CD4-positive, alpha-beta T cell (primary cell): ENCODE data around the gene PCDH17. TPM values are rescaled to one million over a fixed set of nuclear protein-coding genes. Genes with fewer than 3 reads are reported as not detected.

Experiments
- ATAC-seq: fragments of 200-7000 bp; cut with Tn5 transposase; one replicate; pipeline ENCODE4 v1.10.0; 2022; ENCODE audit warnings: mild to moderate bottlenecking; ENCODE audit not compliant: poor library complexity
- CTCF ChIA-PET: fragments of 350-600 bp; sonication (Branson Sonifier 250); formaldehyde crosslinking; loops from one replicate; lab custom pipeline; 2021; ENCODE audit warnings: antibody characterized with exemption, inconsistent platforms; lab: Charles Lee
- POLR2A ChIA-PET: fragments of 350-600 bp; sonication (Branson Sonifier 250); formaldehyde crosslinking; loops from one replicate; lab custom pipeline; 2021; ENCODE audit warnings: antibody characterized with exemption, inconsistent platforms; lab: Charles Lee
- DNase-seq, 14 experiments: peaks; one replicate each; pipeline ENCODE4 v3.0.0-alpha.2; 2013 to 2020; ENCODE audit warnings: mixed read lengths in 2 of 14
- H3K27ac ChIP-seq, 2 donors: one replicate each; pipeline versions ENCODE4 v1.5.1 to v1.7.0; 2013; ENCODE audit warnings: low read length in 2 of 2, low read depth in 1 of 2, mild to moderate bottlenecking in 1 of 2
- H3K27me3 ChIP-seq, 2 experiments: 1 replicate in 1 of 2; 2 replicates in 1 of 2; pipeline versions ENCODE4 v1.6.1 to v1.7.0; 2013; ENCODE audit warnings: low read length in 2 of 2, control low read depth in 1 of 2, mild to moderate bottlenecking in 1 of 2, moderate library complexity in 1 of 2; ENCODE audit not compliant: insufficient read depth in 2 of 2, control insufficient read depth in 1 of 2
- H3K36me3 ChIP-seq: one replicate; pipeline ENCODE4 v1.6.1; 2013; ENCODE audit warnings: low read length, control low read depth; ENCODE audit not compliant: insufficient read depth
- H3K4me1 ChIP-seq: one replicate; pipeline ENCODE4 v1.6.1; 2013; ENCODE audit warnings: low read length, control low read depth; ENCODE audit not compliant: insufficient read depth
- H3K4me3 ChIP-seq: one replicate; pipeline ENCODE4 v1.5.1; 2013; ENCODE audit warnings: mild to moderate bottlenecking, low read length, moderate library complexity
- H3K9me3 ChIP-seq, 2 experiments: 1 replicate in 1 of 2; 2 replicates in 1 of 2; pipeline versions ENCODE4 v1.6.1 to v1.7.0; 2013; ENCODE audit warnings: low read length in 2 of 2, mild to moderate bottlenecking in 2 of 2, control low read depth in 1 of 2, moderate library complexity in 1 of 2; ENCODE audit not compliant: control insufficient read depth in 1 of 2, insufficient read depth in 1 of 2
- H3K27ac Mint-ChIP-seq: one replicate; pipeline ENCODE4 v1.8.0; 2020; ENCODE audit warnings: mixed read lengths
- H3K27me3 Mint-ChIP-seq: one replicate; pipeline ENCODE4 v1.8.0; 2021; ENCODE audit warnings: mixed read lengths
- H3K36me3 Mint-ChIP-seq: one replicate; pipeline ENCODE4 v1.8.0; 2021; ENCODE audit warnings: low read depth, mixed read lengths
- H3K4me1 Mint-ChIP-seq: one replicate; pipeline ENCODE4 v1.8.0; 2021; ENCODE audit warnings: low read depth, mixed read lengths
- H3K4me3 Mint-ChIP-seq: one replicate; pipeline ENCODE4 v1.8.0; 2020; ENCODE audit warnings: mild to moderate bottlenecking, mixed read lengths
- H3K9me3 Mint-ChIP-seq: one replicate; pipeline ENCODE4 v1.8.0; 2020; ENCODE audit warnings: mixed read lengths
- CTCF ChIP-seq: fragments of 200-600 bp; IDR thresholded peaks from one replicate; pipeline ENCODE4 v1.8.0; 2022; ENCODE audit warnings: antibody characterized with exemption, mild to moderate bottlenecking
- intact Hi-C, 2 experiments: fragments of 100-400 bp; cut with DNase I in 1 of 2; cut with micrococcal nuclease in 1 of 2; formaldehyde crosslinking; loops; one replicate each; pipeline versions ENCODE4 v1.15.1 to v1.9.0; 2023 to 2025; cut with DNase I, micrococcal nuclease
- total RNA-seq, 174 experiments: library from RNA in 2 of 174; stranded (reverse) in 2 of 174; gene quantifications; one replicate each; pipeline ENCODE4 v1.2.3 and lab custom pipeline; 2021 to 2026

Gene PCDH17
- total RNA-seq, 2 experiments from 2014 or later, result 0.05 TPM; not detected in 1

- intact Hi-C loops, result no loop called here
- no peak for DNase-seq
- no peak for TF ChIP-seq CTCF
- no peak overlapping the region for H3K27ac ChIP-seq
- no peak overlapping the region for H3K27ac Mint-ChIP-seq
- POLR2A ChIA-PET, result no interaction called here
- no peaks in the 10 kb centered on the region for H3K4me1 Mint-ChIP-seq
- ATAC-seq, result no peak
- H3K27me3 ChIP-seq, result no peaks in the 10 kb centered on the region
- no peak overlapping the region for H3K4me3 ChIP-seq
- peaks cover 0 to 4% of the 10 kb centered on the region in 2 experiments for H3K9me3 ChIP-seq
- H3K27me3 Mint-ChIP-seq, result no peaks in the 10 kb centered on the region
- CTCF ChIA-PET, result no interaction called here
- H3K4me3 Mint-ChIP-seq, result no peak overlapping the region
- no peaks in the 10 kb centered on the region for H3K4me1 ChIP-seq
- no peaks in the 10 kb centered on the region for H3K36me3 ChIP-seq
- H3K9me3 Mint-ChIP-seq, result peaks cover 1% of the 10 kb centered on the region
- no peaks in the 10 kb centered on the region for H3K36me3 Mint-ChIP-seq
Observed at GRCh38 chr13:57666131-57666953, 34.8 kb downstream of the PCDH17 start.

- H3K9me3 ChIP-seq, result no peaks in the 10 kb centered on the region
- H3K4me3 ChIP-seq, result no peak overlapping the region
- DNase-seq, result no peak
- ChIA-PET POLR2A (no interaction called here), CTCF (no interaction called here)
- no peaks in the 10 kb centered on the region for H3K36me3 Mint-ChIP-seq
- TF ChIP-seq CTCF, result no peak
- H3K4me1 Mint-ChIP-seq, result no peaks in the 10 kb centered on the region
- H3K9me3 Mint-ChIP-seq, result no peaks in the 10 kb centered on the region
- H3K36me3 ChIP-seq, result no peaks in the 10 kb centered on the region
- H3K27ac ChIP-seq, result no peak overlapping the region
- no peak overlapping the region for H3K4me3 Mint-ChIP-seq
- no peaks in the 10 kb centered on the region for H3K4me1 ChIP-seq
- intact Hi-C loops, result no loop called here
- no peaks in the 10 kb centered on the region for H3K27me3 ChIP-seq
- no peak overlapping the region for H3K27ac Mint-ChIP-seq
- no peak for ATAC-seq
- no peaks in the 10 kb centered on the region for H3K27me3 Mint-ChIP-seq
Observed at GRCh38 chr13:57672168-57672567, 40.6 kb downstream of the PCDH17 start.

- Mint-ChIP-seq H3K36me3 (no peaks in the 10 kb centered on the region), H3K4me1 (no peaks in the 10 kb centered on the region)
Observed at GRCh38 chr13:57673197-57673596, 41.7 kb downstream of the PCDH17 start.

More at GRCh38 chr13:57673197-57673596, 41.7 kb downstream of the PCDH17 start:
- DNase-seq, result no peak
- no peaks in the 10 kb centered on the region for H3K27me3 ChIP-seq
- no peaks in the 10 kb centered on the region for H3K4me1 ChIP-seq
- H3K9me3 Mint-ChIP-seq, result no peaks in the 10 kb centered on the region
- no peak overlapping the region for H3K27ac Mint-ChIP-seq
- TF ChIP-seq CTCF, result no peak
- intact Hi-C loops, result no loop called here
- H3K27ac ChIP-seq, result no peak overlapping the region
- no peaks in the 10 kb centered on the region for H3K27me3 Mint-ChIP-seq
- ATAC-seq, result no peak
- CTCF ChIA-PET, result no interaction called here
- no peak overlapping the region for H3K4me3 Mint-ChIP-seq
- no peak overlapping the region for H3K4me3 ChIP-seq
- POLR2A ChIA-PET, result no interaction called here
- H3K9me3 ChIP-seq, result no peaks in the 10 kb centered on the region
- H3K36me3 ChIP-seq, result no peaks in the 10 kb centered on the region
